Right renal pelvis (tissue), 4 donors: Measurements from ENCODE around the gene C13orf42. TPM values are rescaled to one million over a fixed set of nuclear protein-coding genes. Genes with fewer than 3 reads are reported as not detected.
"Not testable (repeated sequence)": the region's sequence is repeated elsewhere in the genome, so short reads cannot be mapped to it uniquely, and the experiment has no call there.

Source experiments
- DNase-seq, 4 donors: peaks; one replicate each; pipeline ENCODE4 v3.0.0-alpha.2; 2013; ENCODE audit warnings: low read depth in 4 of 4, low spot score in 3 of 4, missing footprints in 1 of 4
- polyA plus RNA-seq, 4 donors: library from polyadenylated mRNA; unstranded; fragments of 120-200 nt; gene quantifications; one replicate each; pipeline ENCODE4 v1.2.1, GENCODE V29; 2013; ENCODE audit not compliant: insufficient read length in 4 of 4

C13orf42 gene
- polyA plus RNA-seq, 4 donors: 0.22 to 0.66 (median 0.33) TPM

DNA sequence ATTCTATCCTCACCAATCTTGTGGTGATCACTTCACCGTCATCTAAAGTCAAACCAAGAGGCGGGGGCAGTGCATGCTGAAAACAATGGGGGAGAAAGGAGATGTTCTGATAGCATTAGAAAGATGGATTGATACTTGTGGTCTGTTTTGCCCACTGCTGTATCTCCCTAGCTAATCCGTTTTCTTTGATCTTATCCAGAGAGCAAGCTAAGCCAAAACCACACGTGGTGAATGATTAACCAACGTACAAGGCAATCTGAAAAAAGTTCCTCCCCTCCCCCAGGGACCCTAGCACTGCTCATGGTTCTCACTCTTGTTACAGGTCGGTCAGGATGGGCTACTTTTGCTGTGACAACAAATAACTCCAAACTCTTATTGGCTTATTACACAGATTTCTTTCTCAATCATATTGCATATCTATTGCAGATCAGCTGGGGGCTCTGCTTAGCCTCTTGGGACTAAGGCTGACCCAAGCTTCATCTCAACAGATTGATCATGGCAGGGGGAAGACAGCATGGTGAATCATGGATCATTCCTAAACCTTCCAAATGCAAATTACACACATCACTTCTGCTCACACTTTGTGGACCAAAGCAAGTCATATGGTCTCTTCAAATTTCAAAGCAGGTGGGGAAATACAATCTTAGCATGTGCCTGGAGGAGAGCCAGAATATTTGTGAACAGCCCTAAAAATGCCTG, 11.9 kb upstream of the C13orf42 start:
- DNase-seq: peak in 2 of 4 donors; percentile 23 to 47

DNA sequence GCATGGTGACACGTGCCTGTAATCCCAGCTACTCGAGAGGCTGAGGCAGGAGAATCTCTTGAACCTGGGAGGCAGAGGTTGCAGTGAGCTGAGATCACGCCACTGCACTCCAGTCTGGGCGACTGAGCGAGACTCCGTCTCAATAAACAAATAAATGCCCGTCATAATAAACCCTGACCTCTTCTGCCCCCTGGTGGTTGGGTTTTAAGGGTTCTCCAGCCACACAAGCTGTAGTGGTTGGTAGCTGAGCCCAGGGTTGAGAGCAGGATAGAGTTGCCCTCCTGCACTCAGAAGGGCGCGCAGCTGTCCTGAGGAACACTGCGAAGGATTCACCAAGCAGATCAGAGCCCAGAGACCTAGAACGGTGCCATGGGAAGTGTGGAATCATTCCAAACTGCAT, 9.8 kb upstream of the C13orf42 start:
- DNase-seq: not testable (repeated sequence)

DNA sequence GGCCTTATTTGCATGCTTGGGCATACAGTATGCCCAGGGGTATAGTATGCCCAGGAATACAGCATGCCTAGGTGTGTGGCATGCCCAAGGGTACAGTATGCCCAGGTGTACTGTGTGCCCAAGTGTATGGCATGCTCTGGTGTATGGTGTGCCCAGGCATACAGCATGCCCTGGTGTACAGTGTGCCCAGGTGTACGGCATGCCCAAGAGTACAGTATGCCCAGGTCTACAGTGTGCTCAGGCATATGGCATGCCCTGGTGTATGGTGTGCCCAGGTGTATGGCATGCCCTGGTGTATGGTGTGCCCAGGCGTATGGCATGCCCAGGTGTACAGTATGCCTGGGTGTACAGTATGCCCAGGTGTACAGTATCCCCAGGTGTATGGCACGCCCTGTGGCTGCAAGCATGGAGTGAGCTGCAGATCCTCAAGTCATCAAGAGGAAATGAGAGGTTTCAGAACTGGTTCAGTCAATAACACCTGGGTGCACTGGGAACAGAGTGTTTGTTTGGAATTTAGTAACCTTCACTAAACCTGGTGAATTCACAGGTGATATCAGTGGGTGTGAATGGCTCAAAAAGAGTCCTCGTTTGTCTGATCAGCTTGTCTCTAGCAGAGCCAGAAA, 7.8 kb upstream of the C13orf42 start:
- no peak for DNase-seq

DNA sequence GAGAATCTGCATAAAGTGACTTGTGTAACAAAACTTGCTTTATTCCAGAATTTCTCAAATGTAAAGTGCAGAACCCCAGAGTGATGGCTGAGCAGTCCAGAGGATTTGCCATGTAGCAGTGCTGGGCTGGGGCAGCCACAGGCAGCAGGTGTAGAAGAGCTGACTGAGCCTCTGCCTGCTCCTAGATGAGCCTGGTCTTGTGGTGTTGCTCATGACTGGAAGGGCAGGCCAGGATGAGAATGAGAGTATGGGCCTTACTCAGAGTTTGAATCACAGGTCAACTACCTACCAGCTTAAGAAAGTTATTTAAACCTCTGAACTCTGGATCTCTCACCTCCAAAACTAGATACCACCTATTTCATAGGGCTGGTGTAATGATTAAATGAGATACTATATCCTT, 2.9 kb upstream of the C13orf42 start:
- no peak for DNase-seq

DNA sequence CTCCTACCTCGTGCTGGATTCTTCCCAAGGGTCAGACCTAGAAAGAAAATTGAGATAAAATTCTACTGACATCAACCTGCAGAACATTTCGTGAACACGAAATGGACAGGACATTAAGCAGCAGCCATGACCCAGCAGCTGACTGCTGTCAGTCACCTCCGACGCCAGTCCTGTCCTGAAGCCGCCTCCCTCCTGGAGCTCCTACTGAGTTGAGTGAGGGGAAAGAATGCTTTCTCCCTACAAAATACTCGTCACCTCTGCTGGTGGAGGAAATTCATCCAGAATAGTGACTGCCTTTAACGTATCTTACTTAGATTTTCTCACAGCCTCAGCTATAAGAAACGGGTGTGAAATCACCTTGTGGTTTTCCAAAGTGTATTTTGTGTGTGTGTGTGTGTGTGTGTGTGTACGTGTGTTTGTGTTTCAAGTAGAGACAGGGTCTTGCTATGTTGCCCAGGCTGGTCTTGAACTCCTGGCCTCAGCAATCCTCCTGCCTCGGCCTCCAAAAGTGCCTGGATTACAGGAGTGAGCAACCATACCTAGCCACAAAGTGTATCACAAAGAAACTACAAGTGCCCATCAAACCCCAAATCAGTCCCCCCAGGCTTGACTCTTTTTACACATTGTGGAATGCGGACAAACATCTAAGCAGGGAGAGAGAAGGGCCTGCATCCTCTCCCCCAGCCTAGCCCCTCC, 2.3 kb upstream of the C13orf42 start:
- DNase-seq: no peak

DNA sequence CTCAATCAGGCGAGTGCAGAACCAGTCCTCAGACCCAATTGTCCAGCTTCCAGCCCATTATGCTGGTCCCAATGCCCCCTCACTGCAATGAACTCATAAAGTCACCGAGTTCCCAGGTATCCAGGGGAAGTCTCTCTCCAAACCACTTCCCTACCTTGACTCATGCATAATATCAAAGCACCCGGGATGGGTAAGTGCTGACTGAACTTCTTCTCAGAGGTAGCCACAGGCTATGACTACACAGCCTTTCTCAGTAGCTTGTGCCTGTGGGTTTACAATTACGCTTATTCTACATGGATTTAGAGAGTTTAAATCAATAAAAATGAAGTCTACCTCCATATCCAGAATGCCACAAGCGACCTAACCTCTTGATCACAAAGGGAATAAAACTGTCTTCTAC, 1.7 kb upstream of the C13orf42 start:
- DNase-seq: no peak

DNA sequence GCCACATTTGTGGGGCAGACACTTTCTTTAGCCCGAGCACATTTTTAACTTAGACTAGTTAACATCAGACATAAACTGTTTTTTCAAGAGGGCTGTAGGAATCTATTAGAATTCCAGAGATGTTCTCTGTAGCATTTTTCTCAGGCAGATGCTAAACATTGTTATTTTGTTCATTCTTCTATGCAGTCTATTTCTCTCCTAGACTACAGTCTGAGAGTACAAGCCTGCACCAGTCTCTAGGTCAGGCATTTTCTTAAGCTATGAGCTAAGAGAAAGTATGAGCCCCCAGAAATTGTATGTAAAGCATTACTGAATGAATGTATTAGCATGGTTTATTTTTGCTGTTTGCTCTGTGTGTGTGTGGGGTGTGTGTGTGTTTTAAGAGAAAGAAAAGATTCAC, 923 bp upstream of the C13orf42 start:
- no peak for DNase-seq

DNA sequence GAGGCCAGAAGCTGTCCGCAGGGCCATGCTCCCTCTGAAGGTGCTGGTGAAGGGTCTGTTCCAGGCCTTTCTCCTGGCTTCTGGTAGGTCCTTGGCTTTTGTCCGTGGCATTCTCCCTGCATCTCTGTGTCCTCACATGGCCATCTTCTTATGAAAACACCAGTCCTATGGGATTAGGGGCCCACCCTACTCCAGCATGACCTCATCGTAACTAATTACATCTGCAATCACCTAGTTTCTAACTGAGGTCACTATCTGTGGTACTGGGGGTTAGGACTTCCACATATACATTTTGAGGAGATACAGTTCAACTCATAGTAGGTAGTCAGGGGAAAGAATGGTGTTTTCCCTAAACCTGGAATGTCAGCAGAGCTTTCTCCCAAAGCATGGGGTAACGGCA, 3.1 kb downstream of the C13orf42 start:
- no peak for DNase-seq

DNA sequence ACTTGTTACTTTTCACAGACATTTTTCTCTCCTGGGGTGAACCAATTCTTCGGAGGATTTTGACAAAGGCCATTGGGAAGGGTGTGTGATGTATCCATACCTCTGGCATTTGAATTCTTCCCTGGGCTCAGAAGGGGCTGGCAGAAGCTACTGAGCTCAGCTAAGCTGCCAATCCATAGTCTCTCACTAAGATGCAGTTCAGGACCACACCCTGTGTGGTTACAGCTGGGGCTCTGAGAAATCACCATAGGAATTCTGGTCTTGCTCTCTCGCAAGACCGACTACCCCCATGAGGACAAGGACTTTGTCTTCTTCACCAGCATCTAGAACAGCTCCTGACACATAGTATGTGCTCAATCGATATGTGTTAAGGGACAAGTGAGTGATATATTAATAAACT, 6.0 kb downstream of the C13orf42 start:
- DNase-seq: no peak

DNA sequence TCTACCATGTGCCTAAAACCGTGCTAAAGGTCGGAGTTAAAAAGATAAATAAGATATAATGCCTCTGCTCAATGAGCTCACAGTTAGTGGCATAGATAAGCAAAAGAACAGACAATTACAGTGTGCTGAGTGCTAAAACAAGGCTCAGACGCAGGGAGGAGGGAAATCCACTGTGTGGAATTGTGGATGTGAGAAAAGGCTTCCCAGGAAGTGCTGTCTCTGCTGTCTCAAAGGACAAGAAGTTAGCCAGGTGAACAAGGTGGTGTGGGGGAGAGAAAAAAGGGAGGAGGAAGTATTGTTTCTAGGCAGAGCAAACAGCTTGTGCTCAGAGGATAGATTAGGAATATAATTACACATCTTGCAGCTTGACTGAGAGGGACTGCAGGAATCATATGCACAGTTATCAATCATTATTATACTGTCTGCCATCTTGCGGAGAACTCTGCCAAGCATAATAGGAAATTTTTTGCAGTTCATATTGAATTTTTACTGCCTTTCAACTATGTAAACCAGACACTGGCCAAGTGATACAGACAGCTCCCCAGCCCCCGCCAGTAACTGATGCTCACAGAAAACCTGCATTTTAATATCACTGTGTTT, 9.3 kb downstream of the C13orf42 start:
- DNase-seq: no peak

DNA sequence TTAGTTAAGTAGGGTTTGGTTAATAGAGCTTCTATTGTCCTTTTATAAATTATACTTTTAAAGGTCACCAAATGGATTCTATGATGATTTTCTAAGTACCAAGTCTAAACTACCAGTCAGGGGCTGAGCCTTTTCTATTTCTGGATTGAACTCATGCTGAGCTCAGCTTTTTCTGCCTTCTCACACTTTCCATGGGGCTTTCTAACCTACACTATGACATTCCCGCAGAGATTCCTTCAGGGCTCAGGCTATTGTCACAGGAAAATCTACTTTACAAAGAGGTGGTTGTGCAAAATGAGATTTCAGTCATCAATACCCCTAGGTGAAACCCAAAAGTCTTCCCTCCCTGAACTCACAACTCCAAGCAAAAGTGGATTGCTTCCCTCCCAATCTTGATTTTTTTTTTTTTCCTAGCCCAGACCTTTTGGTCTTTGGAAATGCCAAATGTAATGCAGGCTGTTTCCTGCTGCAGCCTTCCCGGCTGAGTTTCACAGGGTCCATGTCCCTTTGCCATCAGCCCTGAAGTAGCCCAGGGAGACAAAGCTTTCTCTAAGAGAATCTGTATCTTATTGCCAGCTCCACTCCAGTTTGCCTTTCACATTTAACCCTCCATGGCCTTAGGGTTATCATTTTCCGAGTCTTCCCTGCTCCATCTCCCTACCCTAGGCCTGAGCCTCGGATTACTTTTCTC, 13.6 kb downstream of the C13orf42 start:
- DNase-seq: no peak

DNA sequence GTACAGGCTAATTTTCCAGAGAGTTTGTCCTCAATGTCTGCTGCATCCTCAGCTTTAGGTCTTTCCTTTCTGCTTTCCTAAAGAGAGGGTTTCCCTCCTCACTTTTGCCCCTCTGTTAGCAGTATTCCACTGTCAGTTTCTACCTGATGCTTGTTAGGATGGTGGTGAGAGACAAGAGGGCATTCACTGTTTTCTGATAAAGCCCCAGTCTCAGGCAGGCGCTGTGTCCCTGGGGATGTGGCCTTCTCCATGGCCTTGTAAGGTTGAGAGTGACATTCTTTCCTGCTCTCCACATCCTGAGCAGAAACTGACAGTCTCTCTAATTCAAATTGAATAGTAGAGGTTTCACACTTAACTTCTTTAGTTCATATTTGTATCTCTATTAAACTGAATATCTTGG, 14.9 kb downstream of the C13orf42 start:
- DNase-seq: no peak

DNA sequence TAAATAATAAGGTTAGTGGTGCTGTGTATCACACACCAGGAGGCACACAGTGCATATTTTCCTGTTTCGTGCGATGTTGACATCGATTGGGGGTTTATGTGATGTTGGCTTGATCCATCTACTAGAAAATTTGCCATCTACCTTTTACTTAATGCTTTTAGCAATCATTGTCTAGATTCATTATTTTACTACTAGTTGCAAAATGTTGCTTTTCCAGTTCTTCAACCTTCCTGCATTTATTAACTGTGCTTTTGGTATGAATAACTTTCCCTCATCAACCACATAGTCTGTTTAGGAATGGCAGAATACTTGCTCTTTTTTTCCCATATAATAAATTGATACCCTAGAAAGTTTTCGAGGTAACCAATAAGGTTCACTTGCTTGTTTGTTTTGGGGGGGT, 17.5 kb downstream of the C13orf42 start:
- DNase-seq: peak in 3 of 4 donors; percentile 27 to 40 (median 37)

DNA sequence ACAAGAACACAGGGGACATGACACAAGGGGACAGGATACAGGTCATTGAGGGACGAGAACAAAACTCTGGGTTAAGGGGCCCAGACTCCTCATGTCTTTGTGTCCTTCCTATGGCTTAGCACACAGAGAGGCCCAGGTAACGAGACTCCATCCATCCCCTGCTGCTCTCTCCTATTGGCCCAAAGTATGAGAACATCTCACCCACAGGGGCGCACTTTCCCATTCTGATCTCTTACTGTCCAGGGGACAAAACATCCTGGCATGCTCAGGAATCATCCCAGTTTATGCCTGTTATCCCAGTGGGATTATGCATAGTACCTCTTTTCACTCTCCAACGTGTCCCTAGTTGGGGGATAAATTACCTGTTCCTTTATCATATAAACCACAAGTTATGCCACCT, 19.2 kb downstream of the C13orf42 start:
- DNase-seq: no peak

DNA sequence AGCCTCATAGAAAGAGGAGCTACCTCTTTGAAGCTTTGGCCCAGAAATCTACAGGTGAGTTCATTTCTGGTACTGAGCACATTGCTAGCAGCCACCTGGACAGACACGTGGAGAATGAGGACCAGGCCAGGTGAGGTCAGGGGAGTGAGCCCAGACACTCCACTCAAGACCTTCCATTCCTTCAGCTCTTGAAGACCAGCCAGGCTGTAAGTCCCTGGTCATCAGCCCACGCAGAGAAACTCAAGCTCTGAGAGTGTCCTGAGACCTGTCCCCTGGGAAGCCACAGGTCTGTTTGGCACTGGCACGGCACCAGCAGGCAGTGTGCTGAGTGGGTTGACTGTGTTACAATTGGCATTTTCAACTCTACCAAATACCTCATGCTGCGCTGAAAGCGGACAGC, 27.4 kb downstream of the C13orf42 start:
- no peak for DNase-seq

DNA sequence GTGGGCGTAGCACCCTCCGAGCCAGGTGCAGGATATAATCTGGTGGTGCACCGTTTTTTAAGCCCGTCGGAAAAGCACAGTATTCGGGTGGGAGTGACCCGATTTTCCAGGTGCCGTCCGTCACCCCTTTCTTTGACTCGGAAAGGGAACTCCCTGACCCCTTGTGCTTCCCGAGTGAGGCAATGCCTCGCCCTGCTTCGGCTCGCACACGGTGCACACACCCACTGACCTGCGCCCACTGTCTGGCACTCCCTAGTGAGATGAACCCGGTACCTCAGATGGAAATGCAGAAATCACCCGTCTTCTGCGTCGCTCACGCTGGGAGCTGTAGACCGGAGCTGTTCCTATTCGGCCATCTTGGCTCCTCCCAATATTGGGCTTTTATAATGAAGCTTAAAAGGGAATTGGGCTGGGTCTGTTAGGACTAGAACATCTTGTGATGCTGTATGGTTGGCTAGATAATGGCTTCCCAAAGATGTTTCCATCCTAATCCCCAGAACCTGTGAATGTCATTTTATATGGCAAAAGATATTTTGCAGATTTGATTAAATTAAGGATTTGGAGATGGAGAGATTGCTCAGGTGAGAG, 30.5 kb downstream of the C13orf42 start:
- not testable (repeated sequence) for DNase-seq

DNA sequence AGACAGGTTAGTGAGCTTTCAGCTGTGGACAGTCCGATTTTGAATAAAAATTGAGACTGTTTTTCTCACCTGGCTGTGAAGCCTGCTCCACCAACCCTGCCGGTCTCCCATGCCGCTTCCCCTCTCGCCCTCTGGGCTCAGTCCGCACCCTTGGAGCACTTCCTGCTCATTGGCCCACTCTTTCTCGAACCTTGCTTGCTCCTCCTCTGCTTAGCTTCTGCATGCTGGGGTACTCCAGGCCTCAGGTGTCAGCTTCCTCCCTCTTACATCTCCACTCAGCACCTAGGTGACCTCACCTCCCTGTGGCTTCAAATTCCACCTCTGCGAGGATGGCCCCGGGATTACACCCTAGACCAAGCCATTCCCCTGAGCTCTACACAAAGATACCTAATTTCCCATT, 39.6 kb downstream of the C13orf42 start:
- DNase-seq: no peak

DNA sequence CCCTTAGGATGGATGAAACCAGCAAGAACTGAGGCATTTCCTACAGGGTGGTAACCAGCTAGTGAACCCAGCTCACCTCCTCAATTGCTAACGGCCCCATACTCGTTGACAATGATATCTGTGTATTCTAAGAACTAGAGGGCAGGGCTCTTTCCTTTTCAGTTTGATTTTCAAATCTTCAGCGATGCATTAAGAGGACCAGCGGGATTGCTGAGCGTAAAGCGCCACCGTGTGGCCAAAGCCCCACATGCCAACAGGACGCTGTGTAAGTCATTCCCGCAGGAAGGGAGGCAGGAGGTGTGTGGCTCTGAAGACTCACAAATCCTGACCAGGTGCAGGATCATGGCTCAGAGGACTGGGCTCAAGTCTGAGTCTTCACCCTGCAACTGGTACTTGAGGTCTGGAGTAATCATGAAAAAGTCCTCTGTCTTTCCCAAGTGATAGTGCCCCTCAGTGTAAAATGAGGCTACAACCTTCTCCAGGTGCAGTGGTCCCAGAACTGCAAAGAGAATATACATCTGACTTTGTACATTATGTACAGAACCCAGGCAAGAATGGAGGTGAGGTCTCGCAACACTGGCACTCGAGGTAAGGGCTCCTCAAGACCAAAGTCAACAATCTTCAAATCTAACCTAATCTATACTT, 40.9 kb downstream of the C13orf42 start:
- DNase-seq: peak; percentile 67 to 74 (median 70)

DNA sequence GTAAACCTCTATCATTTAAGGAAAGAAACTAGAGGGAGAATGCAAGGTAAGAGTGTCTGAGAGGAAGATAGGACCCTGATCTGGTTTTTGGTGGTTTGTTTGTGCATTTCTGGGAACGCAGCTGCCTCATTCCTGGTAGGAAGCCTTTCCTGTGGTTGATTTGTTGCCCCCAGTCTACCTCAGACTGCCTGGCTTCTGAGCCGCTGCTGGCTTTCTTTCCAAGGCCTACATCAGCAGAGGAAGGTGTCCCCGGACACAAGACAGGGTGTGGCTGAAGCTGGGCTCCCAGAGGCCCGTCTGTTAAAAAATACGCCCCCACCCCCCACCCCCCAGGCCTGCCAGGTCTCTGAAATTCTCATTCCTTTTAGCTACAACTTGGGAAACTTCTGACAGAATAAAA, 42.6 kb downstream of the C13orf42 start:
- DNase-seq: no peak

DNA sequence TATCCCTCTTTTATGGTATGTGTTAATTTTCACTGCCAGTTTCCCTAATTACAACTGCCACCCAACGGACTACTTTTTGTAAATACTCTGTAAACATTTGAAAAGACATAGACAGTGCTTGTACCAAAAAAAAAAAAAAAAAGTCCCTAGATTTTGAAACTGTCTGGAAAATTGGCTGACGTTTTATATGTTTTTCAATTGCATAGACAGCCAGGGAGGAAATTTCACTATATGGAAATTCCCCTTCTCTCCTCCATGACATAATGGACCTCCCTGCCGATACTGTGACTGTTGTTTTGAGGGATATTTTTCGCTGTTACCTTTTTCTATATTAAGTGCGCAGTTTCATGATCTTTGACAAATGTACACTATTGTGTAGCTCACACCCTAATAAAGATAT, 43.4 kb downstream of the C13orf42 start:
- DNase-seq: no peak
